Osteoblast (primary cell): ENCODE data around the gene RPAP3. TPM values are rescaled to one million over a fixed set of nuclear protein-coding genes. Genes with fewer than 3 reads are reported as not detected.

Experiments used
- DNase-seq: peaks from one replicate; pipeline ENCODE4 v3.0.0; 2011; ENCODE audit warnings: low spot score, mixed read lengths; ENCODE audit not compliant: insufficient read length; ENCODE audit errors: missing footprints
- H2AFZ ChIP-seq: 2 replicates; pipeline ENCODE4 v1.6.0; 2011; ENCODE audit warnings: mild to moderate bottlenecking, low read length
- H3K27ac ChIP-seq: 2 replicates; pipeline ENCODE4 v1.5.1; 2011; ENCODE audit warnings: mild to moderate bottlenecking, low read depth, low read length, moderate library complexity
- H3K27me3 ChIP-seq: 2 replicates; pipeline ENCODE4 v1.6.0; 2012; ENCODE audit warnings: mild to moderate bottlenecking, control low read depth, inconsistent platforms, low read length, moderate library complexity; ENCODE audit not compliant: insufficient read depth
- H3K36me3 ChIP-seq: 2 replicates; pipeline ENCODE4 v1.5.1; 2011; ENCODE audit warnings: mild to moderate bottlenecking, low read length, control low read depth, moderate library complexity; ENCODE audit not compliant: insufficient read depth
- H3K4me1 ChIP-seq: 2 replicates; pipeline ENCODE4 v1.5.1; 2011; ENCODE audit warnings: mild to moderate bottlenecking, low read length, control low read depth, moderate library complexity; ENCODE audit not compliant: insufficient read depth
- H3K4me2 ChIP-seq: 2 replicates; pipeline ENCODE4 v1.6.0; 2011; ENCODE audit warnings: mild to moderate bottlenecking, low read length; ENCODE audit not compliant: insufficient read depth
- H3K4me3 ChIP-seq: fragments of 200-600 bp; sonication (generic); 3 replicates; pipeline ENCODE4 v1.5.1; 2012; ENCODE audit warnings: mild to moderate bottlenecking, low read length, inconsistent platforms; ENCODE audit not compliant: insufficient read depth
- H3K79me2 ChIP-seq: 2 replicates; pipeline ENCODE4 v1.6.0; 2012; ENCODE audit warnings: mild to moderate bottlenecking, low read length, control low read depth, inconsistent platforms; ENCODE audit not compliant: insufficient read depth
- H3K9me3 ChIP-seq: 2 replicates; pipeline ENCODE4 v1.5.1; 2011; ENCODE audit warnings: low read depth, low read length, control low read depth
- H4K20me1 ChIP-seq: 2 replicates; pipeline ENCODE4 v1.6.0; 2012; ENCODE audit warnings: mild to moderate bottlenecking, low read length, control low read depth; ENCODE audit not compliant: insufficient read depth
- total RNA-seq: library from RNA; depleted of rRNA; stranded (reverse); fragments of >200 nt; gene quantifications from 2 replicates; pipeline ENCODE4 v1.2.3, GENCODE V29; 2012
- TF ChIP-seq, protein P1 (sequence below): IDR thresholded peaks from 2 replicates; pipeline ENCODE4 v1.5.1; 2011; ENCODE audit warnings: mild to moderate bottlenecking, low read depth, low read length, moderate library complexity; ENCODE audit errors: extremely low read depth

The RPAP3 gene
- total RNA-seq, 1 donor = 15.6 TPM

DNA sequence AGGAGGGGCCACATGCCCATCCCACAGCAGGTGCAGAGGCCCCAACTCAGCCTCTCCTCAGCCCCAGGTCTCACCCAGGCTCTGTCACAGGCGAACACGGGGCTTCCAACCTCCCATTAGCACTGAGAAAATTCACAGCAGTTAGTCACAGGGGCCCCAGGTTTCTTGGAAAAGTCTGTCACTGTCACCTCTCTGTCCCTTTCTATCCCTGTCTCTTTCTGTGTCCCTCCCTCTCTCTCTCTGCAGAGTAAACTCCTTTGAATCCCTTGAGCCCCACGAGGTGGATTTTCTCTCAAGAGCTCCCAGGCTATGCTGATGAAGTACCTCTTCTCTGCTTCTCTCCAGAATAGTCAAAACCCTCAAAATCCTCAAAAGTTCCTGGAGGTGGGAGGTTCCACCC lies 33.5 kb upstream of the RPAP3 start:
- no peaks in the 10 kb centered on the region for H3K36me3 ChIP-seq
- no peaks in the 10 kb centered on the region for H3K79me2 ChIP-seq
- H2AFZ ChIP-seq = no peak overlapping the region
- H3K9me3 ChIP-seq = no peaks in the 10 kb centered on the region
- H3K27ac ChIP-seq = no peak overlapping the region
- peak; percentile 43 for DNase-seq
- H3K4me3 ChIP-seq = no peak overlapping the region
- peaks cover 29% of the 10 kb centered on the region for H3K4me1 ChIP-seq
- H3K27me3 ChIP-seq = no peaks in the 10 kb centered on the region
- no peaks in the 10 kb centered on the region for H4K20me1 ChIP-seq
- TF ChIP-seq, protein P1, sequence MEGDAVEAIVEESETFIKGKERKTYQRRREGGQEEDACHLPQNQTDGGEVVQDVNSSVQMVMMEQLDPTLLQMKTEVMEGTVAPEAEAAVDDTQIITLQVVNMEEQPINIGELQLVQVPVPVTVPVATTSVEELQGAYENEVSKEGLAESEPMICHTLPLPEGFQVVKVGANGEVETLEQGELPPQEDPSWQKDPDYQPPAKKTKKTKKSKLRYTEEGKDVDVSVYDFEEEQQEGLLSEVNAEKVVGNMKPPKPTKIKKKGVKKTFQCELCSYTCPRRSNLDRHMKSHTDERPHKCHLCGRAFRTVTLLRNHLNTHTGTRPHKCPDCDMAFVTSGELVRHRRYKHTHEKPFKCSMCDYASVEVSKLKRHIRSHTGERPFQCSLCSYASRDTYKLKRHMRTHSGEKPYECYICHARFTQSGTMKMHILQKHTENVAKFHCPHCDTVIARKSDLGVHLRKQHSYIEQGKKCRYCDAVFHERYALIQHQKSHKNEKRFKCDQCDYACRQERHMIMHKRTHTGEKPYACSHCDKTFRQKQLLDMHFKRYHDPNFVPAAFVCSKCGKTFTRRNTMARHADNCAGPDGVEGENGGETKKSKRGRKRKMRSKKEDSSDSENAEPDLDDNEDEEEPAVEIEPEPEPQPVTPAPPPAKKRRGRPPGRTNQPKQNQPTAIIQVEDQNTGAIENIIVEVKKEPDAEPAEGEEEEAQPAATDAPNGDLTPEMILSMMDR = no peak
- H3K4me2 ChIP-seq = no peak overlapping the region

DNA sequence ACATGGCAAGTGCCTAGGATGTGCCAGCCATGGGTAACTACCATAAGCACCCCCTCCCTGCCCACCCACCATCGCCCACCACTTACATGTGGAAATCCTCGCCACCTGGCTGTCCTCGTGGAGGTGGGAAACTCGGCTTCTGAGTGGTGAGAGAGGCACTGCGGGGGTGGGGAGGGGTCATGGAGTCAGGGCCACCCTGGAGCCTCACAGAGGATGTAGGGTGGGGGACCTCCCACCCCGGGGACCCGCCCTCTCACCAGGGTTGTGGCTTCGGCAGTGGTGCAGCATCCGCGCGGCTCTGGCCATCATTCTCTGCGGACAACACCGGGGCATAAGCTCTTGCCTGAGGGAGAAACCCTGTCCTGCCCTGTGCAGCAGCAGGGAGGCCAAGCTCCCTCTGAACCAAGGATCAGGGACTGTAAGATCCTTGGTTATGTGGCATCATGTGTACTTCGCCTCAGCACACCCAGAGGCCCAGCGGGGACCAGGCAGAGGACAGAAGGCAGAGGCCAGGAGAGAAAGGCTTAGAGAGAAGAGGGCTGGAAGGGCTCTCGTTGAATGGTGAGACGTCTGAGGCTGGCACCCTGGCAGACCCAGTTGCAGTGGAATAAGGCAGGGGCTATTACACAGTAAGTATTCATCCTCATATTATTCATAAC lies 32.2 kb upstream of the RPAP3 start:
- no peaks in the 10 kb centered on the region for H4K20me1 ChIP-seq
- H3K4me2 ChIP-seq = no peak overlapping the region
- H3K9me3 ChIP-seq = no peaks in the 10 kb centered on the region
- TF ChIP-seq, protein P1 = no peak
- H3K27ac ChIP-seq = no peak overlapping the region
- peak; percentile 53 for DNase-seq
- no peaks in the 10 kb centered on the region for H3K27me3 ChIP-seq
- H3K4me3 ChIP-seq = no peak overlapping the region
- H3K79me2 ChIP-seq = no peaks in the 10 kb centered on the region
- H3K4me1 ChIP-seq = peaks cover 29% of the 10 kb centered on the region
- no peak overlapping the region for H2AFZ ChIP-seq
- H3K36me3 ChIP-seq = no peaks in the 10 kb centered on the region

DNA sequence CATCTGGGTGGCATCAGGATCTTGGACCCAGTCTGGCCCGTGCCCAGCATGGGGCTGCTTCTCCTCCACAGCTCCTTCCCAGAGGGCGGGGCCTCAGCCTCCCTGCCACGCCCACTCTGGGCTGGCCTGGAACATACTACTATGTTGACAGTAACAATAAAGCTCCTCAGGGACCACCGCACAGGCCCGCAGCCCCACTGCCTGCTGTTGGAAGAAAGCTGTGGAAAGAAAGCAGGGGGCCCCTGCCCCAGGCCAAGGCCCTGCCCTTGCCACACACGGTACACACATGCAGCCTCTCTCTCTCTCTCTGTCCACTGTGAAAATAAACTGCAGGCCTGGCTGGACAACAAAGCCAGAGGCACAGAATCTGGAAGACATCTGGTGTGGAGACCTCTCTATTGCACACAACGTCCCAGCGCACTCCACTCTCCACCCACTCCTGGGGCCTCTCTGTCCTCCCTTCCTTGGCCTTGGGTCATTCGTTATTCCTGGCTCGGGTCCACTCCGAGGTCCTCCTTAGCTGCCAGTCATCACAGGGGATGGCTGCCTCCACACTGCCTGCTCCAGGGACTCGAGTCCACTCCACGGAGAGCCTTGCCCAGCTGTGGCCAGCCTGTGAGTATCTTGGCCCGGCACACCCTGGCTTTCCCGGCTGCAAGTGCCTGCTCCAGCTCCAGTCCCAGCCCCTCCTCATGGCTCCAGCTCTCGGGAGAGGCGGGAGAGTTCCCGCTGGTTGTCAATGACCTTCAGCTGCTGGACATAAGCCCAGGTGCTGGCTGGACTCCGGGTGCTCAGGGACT lies 31.2 kb upstream of the RPAP3 start:
- H3K27ac ChIP-seq = peak overlapping the region; percentile 19
- TF ChIP-seq, protein P1 = no peak
- no peaks in the 10 kb centered on the region for H3K36me3 ChIP-seq
- no peaks in the 10 kb centered on the region for H4K20me1 ChIP-seq
- H3K79me2 ChIP-seq = no peaks in the 10 kb centered on the region
- H3K4me1 ChIP-seq = peaks cover 29% of the 10 kb centered on the region
- H3K4me3 ChIP-seq = peak overlapping the region; percentile 9
- peak overlapping the region; percentile 73 for H2AFZ ChIP-seq
- no peaks in the 10 kb centered on the region for H3K27me3 ChIP-seq
- peak; percentile 97 for DNase-seq
- H3K4me2 ChIP-seq = peak overlapping the region; percentile 71
- no peaks in the 10 kb centered on the region for H3K9me3 ChIP-seq

DNA sequence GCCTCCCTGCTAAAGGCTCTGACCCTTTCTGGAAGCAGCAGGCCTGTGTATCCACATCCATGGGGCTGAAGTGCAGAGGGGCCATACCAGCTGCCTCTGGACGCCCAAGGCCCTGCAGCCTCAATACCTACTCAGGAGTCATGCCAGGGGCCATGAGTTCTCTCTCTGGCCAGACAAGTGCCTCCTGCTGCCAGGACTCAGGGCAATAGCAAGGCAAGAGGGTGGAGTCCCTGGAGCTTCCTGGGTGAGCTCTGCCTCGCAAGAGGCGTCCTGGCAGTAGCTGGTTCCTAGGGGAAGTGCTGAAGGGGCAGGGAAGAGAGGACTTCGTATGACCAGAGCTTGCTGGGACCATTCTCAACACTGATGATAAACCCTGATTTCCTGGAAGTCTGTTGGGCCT lies 30.4 kb upstream of the RPAP3 start:
- Histone ChIP-seq H3K9me3 (no peaks in the 10 kb centered on the region), H3K36me3 (no peaks in the 10 kb centered on the region), H3K4me1 (peaks cover 22% of the 10 kb centered on the region), H2AFZ (no peak overlapping the region), H3K4me2 (no peak overlapping the region), H4K20me1 (no peaks in the 10 kb centered on the region), H3K4me3 (no peak overlapping the region), H3K27me3 (no peaks in the 10 kb centered on the region), H3K27ac (no peak overlapping the region), H3K79me2 (no peaks in the 10 kb centered on the region)
- DNase-seq = peak; percentile 27
- TF ChIP-seq, protein P1 = no peak
